NCI-H2081 treated with DMSO at 0.1 percent for 48 hours (cell line): ENCODE data around the gene BICC1.
"Not testable (repeated sequence)": the region's sequence is repeated elsewhere in the genome, so short reads cannot be mapped to it uniquely, and the experiment has no call there.

Experiments
- DNase-seq: peaks from one replicate; lab custom pipeline; 2025; lab: John Stamatoyannopoulos, UW

The BICC1 gene

GRCh38 chr10:58856508-58857240 is 344.0 kb downstream of the BICC1 start:
- DNase-seq = no peak

GRCh38 chr10:58857251-58857805 is 344.7 kb downstream of the BICC1 start:
- no peak for DNase-seq

- not testable (repeated sequence) for DNase-seq
These were observed 345.5 kb downstream of the BICC1 start for GRCh38 chr10:58858123-58858522.

- DNase-seq = no peak
These were observed 346.9 kb downstream of the BICC1 start for GRCh38 chr10:58859526-58859925.

- DNase-seq = no peak
These were observed 355.0 kb downstream of the BICC1 start for GRCh38 chr10:58867683-58868082.

GRCh38 chr10:58868736-58869435 is 356.2 kb downstream of the BICC1 start:
- no peak for DNase-seq

GRCh38 chr10:58870070-58870469 is 357.4 kb downstream of the BICC1 start:
- DNase-seq = no peak

- DNase-seq = no peak
These were observed 360.5 kb downstream of the BICC1 start for GRCh38 chr10:58873161-58873560.
